Transverse colon (tissue), 4 donors: ENCODE results near the gene PRRX2. TPM values are rescaled to one million over a fixed set of nuclear protein-coding genes. Genes with fewer than 3 reads are reported as not detected.

Experiments
- DNase-seq: peaks from one replicate; pipeline ENCODE4 v3.0.0-alpha.2; 2019
- H3K27ac ChIP-seq, 4 donors: fragments of 200-600 bp; sonication (generic); 2 replicates each; pipeline ENCODE4 v1.5.1; 2016 to 2018; ENCODE audit warnings: inconsistent platforms in 4 of 4
- H3K27me3 ChIP-seq: fragments of 200-600 bp; sonication (generic); 2 replicates; pipeline ENCODE4 v1.5.1; 2017; ENCODE audit warnings: inconsistent platforms
- H3K36me3 ChIP-seq, 4 donors: fragments of 200-600 bp; sonication (generic); 2 replicates each; pipeline ENCODE4 v1.5.1; 2017 to 2019; ENCODE audit warnings: inconsistent platforms in 4 of 4
- H3K4me1 ChIP-seq, 4 donors: fragments of 200-600 bp; sonication (generic); 2 replicates each; pipeline ENCODE4 v1.5.1; 2017 to 2020; ENCODE audit warnings: inconsistent platforms in 4 of 4
- H3K4me3 ChIP-seq, 4 donors: fragments of 200-600 bp; sonication (generic); 1 replicate in 1 of 4; 2 replicates in 3 of 4; pipeline versions ENCODE4 v1.5.1 to v1.6.1; 2017 to 2019; ENCODE audit warnings: inconsistent platforms in 4 of 4
- H3K9me3 ChIP-seq, 2 donors: fragments of 200-600 bp; sonication (generic); 2 replicates each; pipeline ENCODE4 v1.5.1; 2017 to 2019; ENCODE audit warnings: inconsistent platforms in 2 of 2
- CTCF ChIP-seq, 5 experiments: fragments of 200-600 bp in 3 of 5; fragments of 450-650 bp in 2 of 5; sonication (generic) in 3 of 5; IDR thresholded peaks; 1 replicate in 2 of 5; 2 replicates in 3 of 5; pipeline ENCODE4 v1.5.1; 2016 to 2017; ENCODE audit warnings: antibody characterized with exemption in 5 of 5, inconsistent platforms in 3 of 5, mild to moderate bottlenecking in 2 of 5, moderate library complexity in 1 of 5
- EP300 ChIP-seq: sonication (generic); formaldehyde crosslinking; IDR thresholded peaks from one replicate; pipeline ENCODE4 v1.6.1; 2017; ENCODE audit warnings: antibody characterized with exemption, low read depth
- POLR2A ChIP-seq: fragments of 450-650 bp; IDR thresholded peaks from one replicate; pipeline ENCODE4 v1.6.1; 2016; ENCODE audit warnings: antibody characterized with exemption, mild to moderate bottlenecking, moderate library complexity
- POLR2AphosphoS5 ChIP-seq, 3 donors: sonication (generic); formaldehyde crosslinking; IDR thresholded peaks; one replicate each; pipeline ENCODE4 v1.6.1; 2016; ENCODE audit warnings: antibody characterized with exemption in 3 of 3
- WGBS, 2 donors: methylation state at CpG; one replicate each; pipeline ENCODE4 v1.1.5; 2018; ENCODE audit warnings: low coverage in 1 of 2; 5-methylcytosine and 5-hydroxymethylcytosine counted together
- in situ Hi-C, 4 donors: fragments of 200-750 bp; cut with MboI; loops; one replicate each; pipeline versions ENCODE4 v1.15.0 to v1.15.1; 2017; ENCODE audit warnings: low sequenced_read_pairs in 3 of 4, low pct_ligation_motif_present in 1 of 4, low pct_unique_long_range_greater_than_20kb in 1 of 4
- intact Hi-C: fragments of 100-400 bp; cut with DNase I; formaldehyde crosslinking; loops from one replicate; pipeline ENCODE4 v1.15.1; 2023; ENCODE audit warnings: low total_unique reads
- total RNA-seq, 4 donors: library from RNA; depleted of rRNA; stranded (reverse); fragments of >200 nt; gene quantifications; one replicate each; pipeline ENCODE4 v1.1.0, GENCODE V29; 2016

PRRX2 gene
- total RNA-seq, 4 donors from 2014 or later: 0.41 TPM; not detected in 3

- Histone ChIP-seq H3K36me3 (no peaks in the 10 kb centered on the region), H3K27me3 (no peaks in the 10 kb centered on the region), H3K9me3 (no peaks in the 10 kb centered on the region), H3K4me3 (no peak overlapping the region), H3K4me1 (peaks cover 0 to 26% (median 6%) of the 10 kb centered on the region in 4 donors), H3K27ac (no peak overlapping the region)
- TF ChIP-seq POLR2AphosphoS5 (IDR thresholded peaks at IDR 0.05) (no peak), CTCF (IDR thresholded peaks at IDR 0.05) (no peak), EP300 (no peak), POLR2A (no peak)
- 53 to 54% methylated on average over 4 of the region's 4 CpGs for WGBS, 2 donors
- in situ Hi-C loops (no loop called here), intact Hi-C loops (no loop called here)
- peak; percentile 31 for DNase-seq
Measured at GRCh38 chr9:129765764-129766317, 100.4 kb downstream of the PRRX2 start.

- Histone ChIP-seq H3K4me1 (peaks cover 0 to 8% (median 1%) of the 10 kb centered on the region in 4 donors), H3K36me3 (no peaks in the 10 kb centered on the region), H3K9me3 (no peaks in the 10 kb centered on the region), H3K4me3 (no peak overlapping the region), H3K27ac (no peak overlapping the region), H3K27me3 (no peaks in the 10 kb centered on the region)
- no peak for DNase-seq
- intact Hi-C loops: no loop called here
- WGBS, 2 donors: 97 to 100% methylated on average over 1 to 6 of the region's 6 CpGs
- in situ Hi-C loops: no loop called here
- no peak for TF ChIP-seq EP300
- TF ChIP-seq POLR2AphosphoS5 (IDR thresholded peaks at IDR 0.05): no peak
- no peak for TF ChIP-seq CTCF (IDR thresholded peaks at IDR 0.05)
- no peak for TF ChIP-seq POLR2A
Measured at GRCh38 chr9:129768486-129768885, 103.0 kb downstream of the PRRX2 start.

GRCh38 chr9:129769669-129770068 lies 104.2 kb downstream of the PRRX2 start:
- TF ChIP-seq CTCF (IDR thresholded peaks at IDR 0.05) (no peak), EP300 (no peak), POLR2A (no peak)
- Histone ChIP-seq H3K4me3 (no peak overlapping the region), H3K9me3 (no peaks in the 10 kb centered on the region), H3K27me3 (no peaks in the 10 kb centered on the region), H3K4me1 (peaks cover 0 to 8% (median 0%) of the 10 kb centered on the region in 4 donors), H3K27ac (no peak overlapping the region), H3K36me3 (no peaks in the 10 kb centered on the region)
- 76 to 79% methylated on average over 2 to 5 of the region's 5 CpGs for WGBS, 2 donors
- in situ Hi-C loops: no loop called here
- no peak for DNase-seq
- intact Hi-C loops: no loop called here

- Histone ChIP-seq H3K36me3 (no peaks in the 10 kb centered on the region), H3K27ac (no peak overlapping the region), H3K4me3 (no peak overlapping the region), H3K9me3 (no peaks in the 10 kb centered on the region), H3K27me3 (no peaks in the 10 kb centered on the region), H3K4me1 (peaks cover 0 to 8% (median 0%) of the 10 kb centered on the region in 4 donors)
- 82% methylated on average over 5 of the region's 5 CpGs; no CpG with 5 or more reads in 1 of the 2 donors for WGBS, 2 donors
- DNase-seq: no peak
- in situ Hi-C loops (no loop called here), intact Hi-C loops (no loop called here)
- TF ChIP-seq POLR2AphosphoS5 (IDR thresholded peaks at IDR 0.05) (no peak), EP300 (no peak), POLR2A (no peak), CTCF (IDR thresholded peaks at IDR 0.05) (no peak)
Measured at GRCh38 chr9:129770741-129771140, 105.3 kb downstream of the PRRX2 start.

Other genes starting within 250 kb of the PRRX2 start
- gene C9orf50, start 44.5 kb upstream of the PRRX2 start, total RNA-seq: not detected
- 10 to 100 TPM; 11.3 to 19.1 (median 14.3) TPM for gene NTMT1, start 39.5 kb upstream of the PRRX2 start, total RNA-seq
- 10 to 100 TPM; 21.8 to 54.2 (median 29.6) TPM for gene ASB6, start 23.5 kb upstream of the PRRX2 start, total RNA-seq
- 10 to 100 TPM in 1 of 4 donors, 1 to 10 TPM in 1, under 1 TPM in 2; 0.75 to 11.0 (median 2.2) TPM for gene PTGES, start 87.4 kb downstream of the PRRX2 start, total RNA-seq
- 100 to 1,000 TPM in 1 of 4 donors, 10 to 100 TPM in 3; 49.0 to 105 (median 62.7) TPM for gene TOR1B, start 137.5 kb downstream of the PRRX2 start, total RNA-seq
- gene TOR1A, start 158.5 kb downstream of the PRRX2 start, total RNA-seq: 10 to 100 TPM in 3 of 4 donors, 1 to 10 TPM in 1; 6.2 to 47.0 (median 40.0) TPM
- gene C9orf78, start 169.6 kb downstream of the PRRX2 start, total RNA-seq: 100 to 1,000 TPM in 1 of 4 donors, 10 to 100 TPM in 3; 43.6 to 263 (median 47.7) TPM
- gene USP20, start 169.8 kb downstream of the PRRX2 start, total RNA-seq: 10 to 100 TPM; 18.3 to 40.0 (median 25.3) TPM